PC-9 (cell line): ENCODE data around the gene ADAMTS16. TPM values are rescaled to one million over a fixed set of nuclear protein-coding genes. Genes with fewer than 3 reads are reported as not detected.

Experiments
- BruUV-seq: library from RNA; stranded (reverse); fragments of 400-500 nt; replicated peaks from 2 replicates; lab custom pipeline; 2021; lab: Mats Ljungman, UMichigan
- CTCF ChIA-PET: fragments of 300-600 bp; sonication (Branson Sonifier 250); formaldehyde crosslinking; loops from one replicate; lab custom pipeline; 2022; ENCODE audit warnings: antibody characterized with exemption; lab: Charles Lee
- POLR2A ChIA-PET: fragments of 300-600 bp; sonication (Branson Sonifier 250); formaldehyde crosslinking; loops from one replicate; lab custom pipeline; 2022; ENCODE audit warnings: antibody characterized with exemption; ENCODE audit not compliant: unreplicated experiment; lab: Charles Lee
- DNase-seq, 2 experiments: peaks; one replicate each; pipeline versions ENCODE4 v3.0.0 to v3.0.0-alpha.2; 2015 to 2022; ENCODE audit warnings: mixed read lengths in 1 of 2
- H2AFZ ChIP-seq: fragments of 200-600 bp; sonication (generic); 2 replicates; pipeline ENCODE4 v1.8.1; 2017; ENCODE audit warnings: antibody characterized with exemption
- H3F3A ChIP-seq: fragments of 200-600 bp; sonication (generic); 2 replicates; pipeline ENCODE4 v1.8.1; 2017; ENCODE audit warnings: antibody characterized with exemption, mild to moderate bottlenecking, low read depth; ENCODE audit not compliant: insufficient read depth
- H3K27ac ChIP-seq: fragments of 200-600 bp; sonication (generic); 2 replicates; pipeline ENCODE4 v1.6.1; 2016; ENCODE audit warnings: mixed run types
- H3K27me3 ChIP-seq: fragments of 200-600 bp; sonication (generic); 2 replicates; pipeline ENCODE4 v1.6.1; 2016; ENCODE audit warnings: low read depth, mixed run types; ENCODE audit not compliant: insufficient read depth
- H3K36me3 ChIP-seq: fragments of 200-600 bp; sonication (generic); 2 replicates; pipeline ENCODE4 v1.6.1; 2016; ENCODE audit warnings: low read depth, mixed run types
- H3K4me1 ChIP-seq: fragments of 200-600 bp; sonication (generic); replicated peaks from 2 replicates; pipeline ENCODE4 v1.6.1; 2016; ENCODE audit warnings: mixed run types; ENCODE audit not compliant: insufficient read depth
- H3K4me2 ChIP-seq: fragments of 200-600 bp; sonication (generic); 2 replicates; pipeline ENCODE4 v1.6.1; 2017; ENCODE audit warnings: mixed run types
- H3K4me3 ChIP-seq: fragments of 200-600 bp; sonication (generic); 2 replicates; pipeline ENCODE4 v1.6.1; 2016; ENCODE audit warnings: mixed run types
- H3K79me2 ChIP-seq: fragments of 200-600 bp; sonication (generic); 2 replicates; pipeline ENCODE4 v1.6.1; 2017; ENCODE audit warnings: low read depth, mixed run types
- H3K9me2 ChIP-seq: fragments of 200-600 bp; sonication (generic); 2 replicates; pipeline ENCODE4 v1.8.1; 2017; ENCODE audit warnings: mild to moderate bottlenecking; ENCODE audit not compliant: insufficient read depth
- H3K9me3 ChIP-seq: fragments of 200-600 bp; sonication (generic); 2 replicates; pipeline ENCODE4 v1.8.1; 2016; ENCODE audit warnings: low read depth; ENCODE audit not compliant: insufficient read depth
- H4K20me1 ChIP-seq: fragments of 200-600 bp; sonication (generic); 2 replicates; pipeline ENCODE4 v1.8.1; 2017; ENCODE audit not compliant: insufficient read depth
- CTCF ChIP-seq: fragments of 200-600 bp; sonication (generic); conservative IDR thresholded peaks from 2 replicates; pipeline ENCODE4 v1.6.1; 2017; ENCODE audit warnings: mixed run types, antibody characterized with exemption, mild to moderate bottlenecking, moderate library complexity
- EZH2 ChIP-seq: fragments of 200-600 bp; sonication (generic); IDR thresholded peaks from 2 replicates; pipeline ENCODE4 v1.8.0; 2017; ENCODE audit warnings: antibody characterized with exemption, low read depth
- intact Hi-C: fragments of 100-400 bp; cut with micrococcal nuclease; formaldehyde crosslinking; loops from one replicate; pipeline ENCODE4 v1.10.0; 2022; ENCODE audit not compliant: unreplicated experiment
- total RNA-seq: library from RNA; stranded (reverse); gene quantifications from 2 replicates; pipeline ENCODE4 v1.2.3, GENCODE V29; 2021

The ADAMTS16 gene
- total RNA-seq, 1 experiment from 2014 or later = 26.4 TPM

GRCh38 chr5:5239191-5239590 is 99.1 kb downstream of the ADAMTS16 start:
- BruUV-seq = no TSS peak
- H3K4me3 ChIP-seq = no peak overlapping the region
- intact Hi-C loops = no loop called here
- TF ChIP-seq CTCF = no peak
- TF ChIP-seq EZH2 = no peak
- H3K4me1 ChIP-seq = no peaks in the 10 kb centered on the region
- CTCF ChIA-PET = no interaction called here
- no peak overlapping the region for H2AFZ ChIP-seq
- H3K4me2 ChIP-seq = no peak overlapping the region
- H3K9me3 ChIP-seq = no peaks in the 10 kb centered on the region
- no peaks in the 10 kb centered on the region for H3K36me3 ChIP-seq
- no peaks in the 10 kb centered on the region for H3K79me2 ChIP-seq
- H3K27ac ChIP-seq = no peak overlapping the region
- H3K9me2 ChIP-seq = no peaks in the 10 kb centered on the region
- POLR2A ChIA-PET = no interaction called here
- H4K20me1 ChIP-seq = no peaks in the 10 kb centered on the region
- H3K27me3 ChIP-seq = no peaks in the 10 kb centered on the region
- H3F3A ChIP-seq = no peaks in the 10 kb centered on the region
- no peak for DNase-seq

GRCh38 chr5:5240234-5240633 is 100.1 kb downstream of the ADAMTS16 start:
- ChIA-PET POLR2A (no interaction called here), CTCF (no interaction called here)
- no peaks in the 10 kb centered on the region for H3K9me2 ChIP-seq
- intact Hi-C loops = no loop called here
- no peaks in the 10 kb centered on the region for H3K9me3 ChIP-seq
- no TSS peak for BruUV-seq
- H2AFZ ChIP-seq = no peak overlapping the region
- no peak for TF ChIP-seq CTCF
- TF ChIP-seq EZH2 = no peak
- no peak overlapping the region for H3K27ac ChIP-seq
- DNase-seq = no peak
- H3K36me3 ChIP-seq = no peaks in the 10 kb centered on the region
- H3K4me1 ChIP-seq = no peaks in the 10 kb centered on the region
- H3K4me2 ChIP-seq = no peak overlapping the region
- H3K79me2 ChIP-seq = no peaks in the 10 kb centered on the region
- no peaks in the 10 kb centered on the region for H3K27me3 ChIP-seq
- H3F3A ChIP-seq = no peaks in the 10 kb centered on the region
- H4K20me1 ChIP-seq = no peaks in the 10 kb centered on the region
- H3K4me3 ChIP-seq = no peak overlapping the region

- H3K4me1 ChIP-seq = no peaks in the 10 kb centered on the region
- H3K27ac ChIP-seq = no peak overlapping the region
- CTCF ChIA-PET = no interaction called here
- H2AFZ ChIP-seq = no peak overlapping the region
- TF ChIP-seq EZH2 = no peak
- no peak for TF ChIP-seq CTCF
- no peaks in the 10 kb centered on the region for H3F3A ChIP-seq
- no peaks in the 10 kb centered on the region for H3K36me3 ChIP-seq
- no peak for DNase-seq
- H3K27me3 ChIP-seq = no peaks in the 10 kb centered on the region
- no peaks in the 10 kb centered on the region for H3K9me3 ChIP-seq
- H3K4me2 ChIP-seq = no peak overlapping the region
- H3K4me3 ChIP-seq = no peak overlapping the region
- no peaks in the 10 kb centered on the region for H3K79me2 ChIP-seq
- no TSS peak for BruUV-seq
- POLR2A ChIA-PET = no interaction called here
- no peaks in the 10 kb centered on the region for H3K9me2 ChIP-seq
- no peaks in the 10 kb centered on the region for H4K20me1 ChIP-seq
- intact Hi-C loops = no loop called here
These were observed 101.9 kb downstream of the ADAMTS16 start for GRCh38 chr5:5242056-5242455.
